Measurements from ENCODE around the gene RAB5B. TPM values are rescaled to one million over a fixed set of nuclear protein-coding genes. Genes with fewer than 3 reads are reported as not detected.
A peak's percentile ranks its signal among the peaks of the same experiment; 100 is the strongest.

Gene RAB5B
- total and polyA plus RNA-seq, 2 donors from 2014 or later = 72.5 to 112 TPM

- Histone ChIP-seq H3K9ac (ENCODE audit: low read length in 3 of 3) (peak overlapping the region in 1 of 3 donors; percentile 44), H3K27ac (ENCODE audit: low read depth in 2 of 2, low read length in 2 of 2) (no peak overlapping the region), H3K4me1 (ENCODE audit: control insufficient read depth in 2 of 3, insufficient read depth in 2 of 3, low read depth in 1 of 3, low read length in 3 of 3) (peaks cover 0 to 3% (median 0%) of the 10 kb centered on the region in 3 donors), H3K4me3 (ENCODE audit: low read length in 3 of 3) (no peak overlapping the region), H3K36me3 (ENCODE audit: control insufficient read depth in 2 of 3, insufficient read depth in 3 of 3, low read length in 3 of 3) (peaks cover 8 to 24% (median 9%) of the 10 kb centered on the region in 3 donors), H3K27me3 (ENCODE audit: control insufficient read depth, insufficient read depth, low read length) (no peaks in the 10 kb centered on the region), H3K9me3 (ENCODE audit: control insufficient read depth in 2 of 3, insufficient read depth in 1 of 3, low read length in 3 of 3) (no peaks in the 10 kb centered on the region)
- DNase-seq = no peak
- intact Hi-C loops (cut with DNase I) = no loop called here
- FAIRE-seq = no peak
- TF ChIP-seq CTCF (IDR thresholded peaks at IDR 0.05; ENCODE audit: borderline replicate concordance, extremely low read depth, insufficient read depth) = no peak
Measured at GRCh38 chr12:56028511-56029165, 54.8 kb downstream of the RAB5B start.

GRCh38 chr12:56029166-56029519 is 55.3 kb downstream of the RAB5B start:
- no peak for TF ChIP-seq CTCF (IDR thresholded peaks at IDR 0.05; ENCODE audit: borderline replicate concordance, extremely low read depth, insufficient read depth)
- Histone ChIP-seq H3K9ac (ENCODE audit: low read length in 3 of 3) (peak overlapping the region in 1 of 3 donors; percentile 44), H3K36me3 (ENCODE audit: control insufficient read depth in 2 of 3, insufficient read depth in 3 of 3, low read length in 3 of 3) (peaks cover 8 to 24% (median 9%) of the 10 kb centered on the region in 3 donors), H3K4me1 (ENCODE audit: control insufficient read depth in 2 of 3, insufficient read depth in 2 of 3, low read depth in 1 of 3, low read length in 3 of 3) (peaks cover 0 to 3% (median 0%) of the 10 kb centered on the region in 3 donors), H3K27ac (ENCODE audit: low read depth in 2 of 2, low read length in 2 of 2) (peak overlapping the region in 1 of 2 donors; percentile 14), H3K4me3 (ENCODE audit: low read length in 3 of 3) (no peak overlapping the region), H3K9me3 (ENCODE audit: control insufficient read depth in 2 of 3, insufficient read depth in 1 of 3, low read length in 3 of 3) (no peaks in the 10 kb centered on the region), H3K27me3 (ENCODE audit: control insufficient read depth, insufficient read depth, low read length) (no peaks in the 10 kb centered on the region)
- intact Hi-C loops (cut with DNase I) = no loop called here
- FAIRE-seq (no peak), DNase-seq (no peak)

- TF ChIP-seq CTCF (IDR thresholded peaks at IDR 0.05; ENCODE audit: borderline replicate concordance, extremely low read depth, insufficient read depth) = peak; percentile 71
- Histone ChIP-seq H3K4me1 (ENCODE audit: control insufficient read depth in 2 of 3, insufficient read depth in 2 of 3, low read depth in 1 of 3, low read length in 3 of 3) (peaks cover 0 to 3% (median 0%) of the 10 kb centered on the region in 3 donors), H3K27me3 (ENCODE audit: control insufficient read depth, insufficient read depth, low read length) (no peaks in the 10 kb centered on the region), H3K9ac (ENCODE audit: low read length in 3 of 3) (no peak overlapping the region), H3K4me3 (ENCODE audit: low read length in 3 of 3) (no peak overlapping the region), H3K36me3 (ENCODE audit: control insufficient read depth in 2 of 3, insufficient read depth in 3 of 3, low read length in 3 of 3) (peaks cover 8 to 23% (median 9%) of the 10 kb centered on the region in 3 donors), H3K9me3 (ENCODE audit: control insufficient read depth in 2 of 3, insufficient read depth in 1 of 3, low read length in 3 of 3) (no peaks in the 10 kb centered on the region), H3K27ac (ENCODE audit: low read depth in 2 of 2, low read length in 2 of 2) (peak overlapping the region in 1 of 2 donors; percentile 14)
- intact Hi-C loops (cut with DNase I) = no loop called here
- no peak for FAIRE-seq
- peak in 3 of 5 donors; percentile 59 to 87 (median 70) for DNase-seq
Measured at GRCh38 chr12:56029666-56030293, 55.9 kb downstream of the RAB5B start.

All from kidney (tissue), 14 donors.